ENCODE measurements around the gene CREBZF. TPM values are rescaled to one million over a fixed set of nuclear protein-coding genes. Genes with fewer than 3 reads are reported as not detected.

The CREBZF gene
- total and polyA plus RNA-seq, 9 of the 15 experiments (the other 6 are each of a cell fraction or from before 2014, with no cell fraction given): 7.2 to 70.2 (median 40.5) TPM

- TF ChIP-seq ZNF609 (CRISPR knock-in tag; IDR thresholded peaks at IDR 0.05; ENCODE audit: borderline replicate concordance) (no peak), HDAC1 (IDR thresholded peaks at IDR 0.05) (peak in 1 of 2 experiments; percentile 57; a peak in 1 of 4 replicates), MYC (IDR thresholded peaks at IDR 0.05; ENCODE audit: low read depth, low read length) (peak; percentile 56), MYC (CRISPR knock-in tag; IDR thresholded peaks at IDR 0.05; ENCODE audit: borderline replicate concordance, low read depth) (no peak), KAT2B (IDR thresholded peaks at IDR 0.05; ENCODE audit: low read depth, low read length) (no peak), SREBF2 (CRISPR knock-in tag; IDR thresholded peaks at IDR 0.05) (no peak), BRD4 (IDR thresholded peaks at IDR 0.05) (0 out of 2 replicates have a peak, but pooled peaks have one; percentile 26), ZNF354B (CRISPR knock-in tag; IDR thresholded peaks at IDR 0.05) (no peak), KLF1 (tag; IDR thresholded peaks at IDR 0.05) (no peak), NKRF (IDR thresholded peaks at IDR 0.05; ENCODE audit: borderline replicate concordance) (peak; percentile 81), KAT7 (CRISPR knock-in tag; IDR thresholded peaks at IDR 0.05; ENCODE audit: borderline replicate concordance) (0 out of 2 replicates have a peak, but pooled peaks have one; percentile 15), ZBTB2 (IDR thresholded peaks at IDR 0.05) (no peak), HMBOX1 (IDR thresholded peaks at IDR 0.05) (no peak), ZBTB17 (CRISPR knock-in tag; IDR thresholded peaks at IDR 0.05) (0 out of 2 replicates have a peak, but pooled peaks have one; percentile 4), RBM39 (optimal IDR thresholded peaks at IDR 0.05; ENCODE audit: low read depth, low read length) (no peak), HDAC3 (IDR thresholded peaks at IDR 0.05; ENCODE audit: borderline replicate concordance, partially characterized antibody) (no peak), E2F5 (CRISPR knock-in tag; IDR thresholded peaks at IDR 0.05) (0 out of 2 replicates have a peak, but pooled peaks have one; percentile 11), DPF2 (IDR thresholded peaks at IDR 0.05) (0 out of 2 replicates have a peak, but pooled peaks have one; percentile 32), RFX1 (IDR thresholded peaks at IDR 0.05) (no peak)
These were observed 36.1 kb downstream of the CREBZF start (continued) for GRCh38 chr11:85628771-85629341.

Data from K562 (cell line).